Omental fat pad (tissue), 4 donors: Measurements from ENCODE around the gene ZFAND3. TPM values are rescaled to one million over a fixed set of nuclear protein-coding genes. Genes with fewer than 3 reads are reported as not detected.

Experiments
- ATAC-seq: fragments of 150-250 bp; one replicate; pipeline ENCODE4 v1.9.1; 2016; ENCODE audit warnings: mild to moderate bottlenecking, moderate library complexity; ENCODE audit not compliant: low FRiP score
- DNase-seq: peaks from one replicate; pipeline ENCODE4 v3.0.0-alpha.2; 2019; ENCODE audit warnings: low spot score
- CTCF ChIP-seq, 3 donors: fragments of 450-650 bp; IDR thresholded peaks; one replicate each; pipeline ENCODE4 v1.5.1; 2016 to 2017; ENCODE audit warnings: antibody characterized with exemption in 3 of 3, mild to moderate bottlenecking in 3 of 3, moderate library complexity in 2 of 3
- total RNA-seq, 4 donors: library from RNA; depleted of rRNA; stranded (reverse); fragments of >200 nt; gene quantifications; one replicate each; pipeline ENCODE4 v1.1.0, GENCODE V29; 2016

The ZFAND3 gene
- total RNA-seq, 4 donors from 2014 or later = 28.8 to 43.8 (median 38.0) TPM

DNA sequence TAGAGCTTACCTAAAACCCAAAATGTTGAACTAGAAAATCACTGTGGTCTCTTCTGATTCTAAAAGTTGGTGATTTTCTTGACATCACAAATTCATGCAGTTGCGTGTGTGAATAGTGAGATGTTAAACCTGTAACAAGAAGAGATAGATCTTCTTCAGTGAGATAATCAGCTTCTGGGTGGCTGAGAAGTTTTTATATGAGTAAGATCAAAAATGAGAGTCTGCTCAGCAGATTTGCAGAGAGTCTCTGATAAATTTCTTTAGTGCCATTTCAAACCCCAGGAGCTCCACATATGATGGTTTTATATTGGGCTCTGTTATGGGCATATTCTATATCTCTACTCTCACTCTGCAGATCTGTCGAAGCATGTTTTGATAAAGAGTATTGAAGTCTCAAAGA lies 185.4 kb downstream of the ZFAND3 start:
- no peak for TF ChIP-seq CTCF (IDR thresholded peaks at IDR 0.05)
- DNase-seq = no peak
- ATAC-seq = no peak

GRCh38 chr6:38011937-38012336 lies 192.4 kb downstream of the ZFAND3 start:
- DNase-seq = no peak
- TF ChIP-seq CTCF (IDR thresholded peaks at IDR 0.05) = no peak
- ATAC-seq = no peak

GRCh38 chr6:38012573-38012972 lies 193.0 kb downstream of the ZFAND3 start:
- no peak for ATAC-seq
- peak in 1 of 3 donors; percentile 36 for TF ChIP-seq CTCF (IDR thresholded peaks at IDR 0.05)
- DNase-seq = no peak

DNA sequence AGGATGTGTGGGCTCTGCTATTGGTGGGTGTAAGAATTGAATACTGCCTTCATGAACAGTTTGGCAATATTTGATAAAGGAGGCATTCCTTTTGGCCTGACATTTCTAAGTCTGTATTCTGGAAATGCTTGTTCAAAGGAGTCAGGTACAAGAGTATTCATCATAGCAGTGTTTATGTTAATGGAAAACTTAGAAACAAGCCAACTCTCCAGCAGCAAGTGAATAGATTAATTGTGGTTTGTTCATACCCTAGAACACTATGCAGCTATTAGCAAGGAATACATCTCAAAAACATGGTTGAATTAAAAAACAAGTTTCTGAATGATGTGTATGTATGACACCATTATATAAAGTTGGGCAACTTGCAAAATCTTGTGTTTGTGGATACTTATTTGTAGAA lies 195.8 kb downstream of the ZFAND3 start:
- no peak for TF ChIP-seq CTCF (IDR thresholded peaks at IDR 0.05)
- DNase-seq (no peak), ATAC-seq (no peak)

DNA sequence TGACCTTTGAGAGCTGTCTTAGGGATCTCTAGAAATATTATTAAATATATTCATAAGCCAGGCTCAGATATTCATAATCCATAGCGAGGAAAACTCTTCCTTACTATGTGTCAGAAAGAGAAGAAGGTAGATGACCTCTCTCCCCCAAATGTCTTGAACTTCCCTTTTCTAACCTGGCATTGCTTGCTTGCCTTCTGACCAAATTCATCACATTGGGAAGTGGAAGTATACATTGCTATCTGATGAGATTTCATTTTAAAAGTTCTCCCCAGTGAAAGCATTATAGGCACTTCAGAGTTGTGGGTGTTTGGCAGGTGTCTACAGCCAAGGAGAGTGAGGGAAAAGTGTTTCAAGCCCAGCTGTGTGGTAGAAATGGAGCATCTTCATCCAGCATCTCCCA lies 197.3 kb downstream of the ZFAND3 start:
- no peak for TF ChIP-seq CTCF (IDR thresholded peaks at IDR 0.05)
- DNase-seq (no peak), ATAC-seq (no peak)

DNA sequence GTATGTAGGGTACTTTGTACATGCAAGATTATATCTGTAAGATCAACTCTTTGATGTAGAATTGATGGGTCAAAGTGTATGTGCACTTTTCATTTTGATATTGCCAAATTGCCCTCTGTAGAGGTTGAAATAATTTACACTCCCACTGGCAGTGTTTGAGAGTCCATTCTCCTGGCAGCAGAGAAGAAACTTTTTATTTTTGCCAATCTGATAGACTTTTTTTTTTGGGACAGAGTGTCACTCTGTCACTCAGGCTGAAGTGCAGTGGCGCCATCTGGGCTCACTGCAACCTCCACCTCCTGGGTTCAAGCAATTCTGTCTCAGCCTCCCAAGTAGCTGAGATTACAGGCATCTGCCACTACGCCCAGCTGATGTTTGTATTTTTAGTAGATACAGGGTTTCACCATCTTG lies 199.2 kb downstream of the ZFAND3 start:
- ATAC-seq (no peak), DNase-seq (no peak)
- TF ChIP-seq CTCF (IDR thresholded peaks at IDR 0.05) = no peak

DNA sequence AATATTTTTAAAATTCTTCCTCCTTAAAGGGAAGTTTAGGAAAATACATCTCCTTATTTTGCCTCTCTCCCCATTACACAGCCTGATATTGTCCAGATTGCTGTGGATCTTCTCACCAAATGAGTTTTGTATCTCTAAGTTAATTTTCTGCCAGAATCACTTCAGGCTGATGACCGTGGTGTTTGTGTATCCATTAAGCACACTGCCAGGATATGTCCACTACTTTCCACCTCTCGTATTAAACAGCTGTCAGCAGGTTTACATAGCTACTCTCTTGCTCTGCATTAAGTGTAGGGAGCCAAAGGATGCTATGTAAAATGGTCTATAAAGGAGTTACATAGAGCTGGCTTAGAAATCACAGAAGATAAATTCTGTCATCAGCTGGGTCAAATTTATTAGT lies 201.1 kb downstream of the ZFAND3 start:
- TF ChIP-seq CTCF (IDR thresholded peaks at IDR 0.05) = no peak
- ATAC-seq (no peak), DNase-seq (no peak)
